A204.1 (cell line): ENCODE data around the gene PTPRN2.
"Not testable (repeated sequence)": the region's sequence is repeated elsewhere in the genome, so short reads cannot be mapped to it uniquely, and the experiment has no call there.

ENCODE experiments used
- FAIRE-seq: peaks from 2 replicates; lab custom pipeline; 2012; peaks lifted over from hg19 to GRCh38; lab: Jason Lieb, UNC

The PTPRN2 gene

DNA sequence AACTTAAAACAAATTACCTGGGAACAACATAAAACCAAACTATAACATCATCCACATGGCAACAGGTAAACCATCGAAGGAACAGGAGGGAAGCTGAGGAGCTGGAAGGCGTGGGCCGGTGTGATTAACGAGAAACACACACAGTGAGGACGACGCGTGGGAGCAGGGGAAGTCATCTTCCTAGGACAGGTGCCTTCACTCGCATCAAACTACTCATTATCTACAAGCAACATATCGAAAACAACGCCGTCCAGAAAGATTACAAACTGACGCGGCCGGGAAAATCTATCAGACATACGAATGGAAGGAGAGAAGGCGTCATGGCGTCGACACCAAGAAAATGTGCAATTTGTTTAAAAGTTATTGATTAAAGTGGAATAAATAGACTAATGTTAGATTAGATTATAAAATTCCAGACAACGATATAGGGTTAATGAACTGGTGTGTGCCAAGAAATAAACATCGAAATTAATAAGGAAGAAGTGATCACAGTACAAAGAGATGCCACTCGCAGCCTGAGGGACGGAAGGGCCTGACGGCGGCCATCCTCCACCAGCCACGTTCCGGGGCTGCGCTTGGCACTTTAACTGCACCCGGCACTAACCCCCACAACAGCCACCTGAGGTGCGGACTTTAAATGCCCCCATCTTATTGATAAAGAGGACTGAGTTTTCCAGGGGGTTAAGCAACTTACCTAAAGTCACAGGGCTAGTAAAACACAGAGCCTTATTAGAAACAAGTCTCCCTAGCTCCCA lies 669.1 kb downstream of the PTPRN2 start:
- no peak for FAIRE-seq

DNA sequence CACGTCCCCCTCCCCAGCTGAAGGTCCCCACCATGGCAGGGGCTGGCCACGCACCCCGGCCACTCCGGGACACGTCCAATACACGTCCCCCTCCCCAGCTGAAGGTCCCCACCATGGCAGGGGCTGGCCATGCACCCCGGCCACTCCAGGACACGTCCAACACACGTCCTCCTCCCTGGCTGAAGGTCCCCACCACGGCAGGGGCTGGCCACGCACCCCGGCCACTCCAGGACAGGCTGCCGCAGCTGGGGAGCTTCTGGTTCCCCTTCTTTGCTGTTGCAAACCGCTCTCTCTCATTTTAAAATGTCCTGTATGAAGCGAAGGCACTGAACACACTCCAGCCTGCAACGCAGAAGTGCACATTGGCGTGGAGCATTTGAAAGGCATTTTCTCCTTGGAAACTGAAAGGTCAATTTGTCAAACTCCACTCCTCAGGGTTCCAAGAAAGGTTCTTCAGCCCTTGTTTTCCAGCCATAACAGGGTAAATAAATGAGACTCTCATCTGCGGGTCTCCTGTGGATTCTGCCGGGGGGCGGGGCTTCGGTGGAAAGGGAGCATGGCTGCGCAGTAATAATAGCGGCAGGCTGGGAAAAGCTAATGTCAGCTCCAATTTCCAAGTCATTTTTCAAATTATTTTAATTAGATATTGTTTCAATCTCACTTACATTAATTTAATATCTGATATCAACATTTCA lies 670.5 kb downstream of the PTPRN2 start:
- FAIRE-seq, result no peak

DNA sequence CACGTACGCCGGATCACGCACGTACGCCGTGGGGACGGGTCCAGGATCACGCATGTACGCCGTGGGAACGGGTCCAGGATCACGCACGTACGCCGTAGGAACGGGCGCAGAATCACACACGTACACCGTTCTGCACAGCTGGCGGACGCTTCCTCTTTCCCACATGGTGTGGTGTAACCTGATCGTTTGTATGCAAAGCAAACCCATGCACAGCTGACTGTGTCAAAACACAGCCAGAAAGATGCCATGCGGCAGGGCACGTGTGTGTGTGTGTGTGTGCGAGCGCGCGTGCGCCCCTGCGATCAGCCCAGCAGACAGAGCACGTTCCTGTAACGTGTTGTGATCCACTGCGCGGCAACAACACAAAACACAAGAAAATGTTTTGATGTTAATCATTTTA lies 677.2 kb downstream of the PTPRN2 start:
- no peak for FAIRE-seq

DNA sequence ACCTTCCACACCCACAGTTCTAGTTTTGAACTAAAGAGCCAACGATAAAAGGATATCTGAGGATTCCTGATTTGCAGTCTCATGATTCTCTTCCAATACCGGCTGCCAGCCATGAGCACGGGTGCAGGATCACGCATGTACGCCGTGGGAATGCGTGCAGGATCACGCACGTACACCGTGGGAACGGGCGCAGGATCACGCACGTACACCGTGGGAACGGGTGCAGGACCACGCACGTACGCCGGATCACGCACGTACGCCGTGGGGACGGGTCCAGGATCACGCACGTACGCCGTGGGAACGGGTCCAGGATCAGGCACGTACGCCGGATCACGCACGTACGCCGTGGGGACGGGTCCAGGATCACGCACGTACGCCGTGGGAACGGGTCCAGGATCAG lies 677.6 kb downstream of the PTPRN2 start:
- FAIRE-seq, result not testable (repeated sequence)

DNA sequence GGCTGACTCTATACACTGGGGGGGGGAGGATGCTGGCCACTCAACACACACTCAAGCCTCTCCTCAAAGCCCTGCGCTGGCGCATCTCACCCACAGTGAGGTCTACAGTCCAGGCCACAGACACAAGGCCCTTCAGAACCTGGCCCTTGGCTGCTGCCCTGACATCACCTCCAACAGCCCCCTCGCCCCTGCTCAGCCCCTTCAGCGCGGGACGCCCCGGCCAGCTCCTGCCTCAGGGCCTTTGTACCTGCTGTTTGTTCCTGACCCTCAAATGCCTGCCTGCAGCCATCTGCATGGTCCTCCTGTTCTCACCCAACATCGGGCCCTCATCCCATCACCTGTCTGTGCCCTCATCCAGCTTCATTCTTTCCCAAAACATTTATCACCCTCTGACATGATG lies 678.3 kb downstream of the PTPRN2 start:
- FAIRE-seq, result no peak

DNA sequence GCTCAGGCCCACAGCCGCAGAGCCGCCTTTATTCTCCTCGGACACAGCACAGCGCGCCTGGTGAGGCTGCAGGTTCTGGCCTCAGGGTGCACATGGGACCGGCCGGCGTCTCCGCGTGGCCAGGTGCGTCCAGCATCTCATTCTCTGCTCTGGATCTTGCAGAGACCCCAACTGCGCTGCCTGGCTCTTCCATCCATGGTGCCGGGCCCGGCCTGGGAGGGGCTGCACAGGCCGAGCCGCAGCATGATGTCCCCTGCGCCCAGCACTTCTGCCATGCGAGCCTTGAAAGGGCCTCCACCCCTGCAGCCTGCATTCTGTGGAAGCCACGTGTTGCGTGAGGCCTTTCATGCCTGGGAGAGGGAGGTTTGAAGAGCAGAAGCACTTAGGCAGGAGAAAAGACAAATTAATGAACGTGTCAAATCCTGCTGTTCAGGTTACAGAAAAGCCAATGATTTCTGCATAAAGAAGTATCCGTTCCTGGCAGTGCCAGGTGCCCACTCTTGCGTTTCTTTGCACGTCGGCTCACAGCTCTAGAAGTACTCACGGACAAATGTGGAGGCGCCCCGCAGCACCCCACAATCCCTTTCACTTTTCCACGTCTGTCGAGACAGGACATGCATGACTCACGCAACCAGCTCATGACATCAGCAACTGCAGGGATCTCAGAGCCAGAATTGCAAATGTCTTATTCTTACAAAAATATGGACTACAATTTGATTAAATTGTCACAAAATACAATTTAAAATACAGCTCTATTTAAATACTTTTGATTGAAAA lies 679.4 kb downstream of the PTPRN2 start:
- no peak for FAIRE-seq

DNA sequence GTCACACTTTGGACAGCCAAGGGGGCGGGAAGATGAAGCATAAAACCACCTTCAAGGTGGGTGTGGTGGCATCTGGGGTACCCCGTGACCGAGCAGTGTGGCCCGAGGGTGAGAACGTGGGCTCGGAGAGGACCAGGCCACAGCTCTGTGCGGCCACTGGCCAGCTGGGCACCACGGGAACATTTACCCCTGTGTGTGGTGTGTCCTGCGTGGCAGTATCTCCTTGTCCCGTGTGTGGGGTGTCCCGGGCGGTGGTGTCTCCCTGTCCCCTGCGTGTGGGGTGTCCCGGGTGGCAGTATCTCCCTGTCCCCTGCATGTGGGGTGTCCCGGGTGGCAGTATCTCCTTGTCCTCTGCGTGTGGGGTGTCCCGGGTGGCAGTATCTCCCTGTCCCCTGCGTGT lies 680.5 kb downstream of the PTPRN2 start:
- FAIRE-seq, result no peak

DNA sequence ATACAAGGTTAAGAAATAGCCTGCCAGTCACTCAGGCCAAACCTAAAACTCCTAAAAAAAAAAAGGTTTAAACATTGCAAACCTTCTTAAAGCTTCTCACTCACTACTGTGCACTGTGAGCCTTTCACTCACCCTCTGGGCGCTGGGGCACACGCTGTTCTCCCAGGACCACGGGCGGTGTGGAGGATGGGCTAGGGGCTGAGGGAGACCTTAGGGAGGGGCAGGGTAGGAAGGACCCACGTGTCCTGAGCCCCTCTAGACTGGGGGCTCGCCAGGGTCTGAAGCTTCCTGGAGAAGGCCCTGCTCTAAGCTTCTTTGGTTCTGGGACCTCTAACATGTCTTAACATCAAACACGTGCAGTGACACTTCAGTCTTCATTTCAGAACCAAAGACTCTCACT lies 681.0 kb downstream of the PTPRN2 start:
- no peak for FAIRE-seq

DNA sequence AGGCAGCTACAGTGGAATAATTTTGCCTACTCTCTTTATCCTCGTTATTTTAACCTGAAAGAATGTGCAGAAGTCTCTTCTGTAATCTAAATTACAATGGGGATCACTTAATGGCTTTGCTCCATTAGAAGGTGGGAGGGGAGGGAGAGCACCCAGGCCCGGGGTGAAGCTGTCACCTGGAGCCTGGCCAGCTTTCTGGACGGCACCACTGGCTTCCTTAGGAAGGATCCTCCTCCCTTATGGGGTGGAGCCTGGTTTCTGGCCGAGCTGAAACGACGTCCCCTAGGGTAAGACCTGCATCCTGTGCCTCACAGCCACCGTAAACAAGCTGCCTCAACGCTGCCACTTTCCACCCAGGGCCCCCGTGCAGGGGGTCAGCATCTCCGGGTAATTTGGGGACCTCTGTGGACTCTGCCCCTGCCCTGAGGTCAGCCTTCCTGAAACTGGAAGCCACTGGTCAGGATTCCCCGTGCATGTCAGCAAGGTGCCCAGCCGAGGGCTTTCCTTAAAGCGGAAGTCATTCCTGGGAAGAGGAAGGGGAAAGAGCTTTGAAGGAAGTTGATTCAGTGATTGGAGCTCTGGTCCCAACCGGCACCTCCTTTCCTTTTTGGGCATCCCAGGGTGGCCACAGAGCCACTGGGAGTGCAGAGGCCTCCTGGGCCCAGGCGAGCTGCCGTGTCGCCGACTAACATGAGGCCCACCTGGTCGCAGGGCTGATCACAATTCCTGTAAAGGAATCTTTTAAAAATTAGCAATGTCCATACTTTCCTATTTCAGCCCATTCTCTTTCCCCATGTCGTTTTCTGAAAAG lies 681.8 kb downstream of the PTPRN2 start:
- FAIRE-seq, result no peak

DNA sequence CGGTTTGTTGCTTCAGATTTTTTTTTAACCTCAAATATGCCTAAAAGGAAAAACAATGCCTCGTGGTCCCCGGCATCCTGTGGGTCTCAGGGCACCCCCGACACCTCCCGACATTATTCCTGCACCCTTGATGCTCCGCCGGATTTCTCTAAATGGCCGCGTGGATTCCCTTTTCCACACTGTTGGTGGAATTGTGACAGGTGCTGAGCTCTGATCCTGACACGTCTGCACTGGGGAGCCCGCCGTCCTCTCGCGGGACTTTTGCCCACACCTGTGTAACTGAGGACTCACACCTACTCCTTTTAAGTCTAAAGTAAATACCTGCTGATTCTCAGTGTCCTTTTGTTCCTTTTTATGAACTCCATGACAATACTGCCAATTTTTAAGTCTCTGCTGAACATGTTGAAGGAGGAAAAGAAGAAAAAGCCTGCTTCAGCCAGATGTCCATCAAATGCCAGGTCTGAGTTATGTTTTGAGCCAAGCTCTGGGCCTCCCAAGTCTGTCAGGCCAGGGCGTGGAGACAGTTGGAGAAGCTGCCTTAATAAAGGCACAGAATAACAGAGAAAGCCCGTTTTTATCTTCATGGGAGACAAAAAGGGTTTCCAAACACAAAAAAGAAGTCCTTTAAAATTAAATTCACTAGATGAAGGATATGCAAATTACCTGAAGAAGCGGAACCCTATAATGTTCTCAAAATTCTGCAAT lies 682.6 kb downstream of the PTPRN2 start:
- no peak for FAIRE-seq

DNA sequence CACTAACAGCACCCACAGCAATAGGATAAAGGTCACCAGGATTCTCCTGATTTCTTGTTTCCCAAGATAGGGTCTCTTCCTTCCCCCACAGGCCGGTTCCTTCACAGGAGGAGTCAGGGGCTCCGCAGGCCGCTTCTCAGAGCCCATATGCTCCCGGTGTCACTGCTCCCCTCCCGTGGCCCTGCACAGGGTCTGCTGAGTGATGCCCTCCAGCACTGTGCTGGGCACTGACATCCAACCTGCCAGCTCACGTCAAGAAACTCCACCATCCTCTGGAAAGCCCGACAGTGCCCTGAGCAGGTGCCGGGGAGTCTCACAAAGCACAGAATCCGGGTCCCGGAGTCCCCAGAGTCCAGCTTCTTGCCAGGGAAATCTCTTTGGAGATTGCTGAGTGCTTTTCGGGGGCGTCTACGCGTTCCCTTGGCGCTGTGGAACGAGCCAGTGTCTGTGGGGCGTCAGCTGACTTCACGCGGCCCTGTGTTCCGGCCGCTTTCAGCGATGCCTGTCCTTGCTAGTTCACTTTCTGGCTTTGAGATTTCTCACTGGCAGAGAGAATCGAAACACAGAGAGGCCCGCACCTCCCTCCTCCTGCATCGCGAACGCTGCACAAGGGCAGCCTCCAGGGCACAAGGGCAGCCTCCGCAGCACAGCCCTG lies 683.3 kb downstream of the PTPRN2 start:
- FAIRE-seq, result no peak

DNA sequence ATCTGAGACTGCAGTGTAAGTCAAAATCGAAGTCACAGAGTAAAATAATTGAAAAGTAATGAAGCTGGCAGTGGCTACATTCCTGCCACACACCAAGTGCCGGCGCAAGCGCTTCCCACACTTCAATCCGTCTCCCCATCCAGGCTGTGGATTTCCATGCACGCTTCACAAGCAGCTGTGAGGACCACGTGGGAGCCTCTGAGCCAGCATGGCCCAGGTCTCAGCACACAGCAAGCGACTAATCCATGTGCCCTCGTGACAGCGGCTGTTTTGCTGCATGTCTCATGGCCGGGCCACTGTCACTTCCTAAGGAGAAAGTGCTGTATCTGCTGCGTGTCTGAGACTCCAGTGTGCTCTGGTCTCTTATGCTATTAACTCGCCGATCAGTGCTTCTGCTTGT lies 683.9 kb downstream of the PTPRN2 start:
- FAIRE-seq, result no peak

DNA sequence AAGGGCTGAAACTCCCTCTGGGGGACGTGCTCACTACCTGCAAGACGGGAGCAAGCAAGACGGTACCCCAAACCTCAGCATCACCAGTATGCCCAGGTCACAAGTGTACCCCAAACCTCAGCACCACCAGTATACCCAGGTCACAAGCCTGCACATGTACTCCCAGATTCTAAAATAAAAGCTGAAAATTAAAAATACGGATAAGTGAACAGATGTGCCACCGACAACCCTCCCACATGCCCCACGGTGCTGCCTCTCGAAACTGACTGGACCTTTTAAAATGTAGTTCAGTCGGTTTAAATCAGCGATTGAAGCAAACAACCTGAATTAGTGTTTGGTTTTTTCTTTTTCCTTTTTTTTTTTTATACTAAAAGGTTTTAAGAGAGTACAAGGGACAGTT lies 684.3 kb downstream of the PTPRN2 start:
- FAIRE-seq, result no peak

DNA sequence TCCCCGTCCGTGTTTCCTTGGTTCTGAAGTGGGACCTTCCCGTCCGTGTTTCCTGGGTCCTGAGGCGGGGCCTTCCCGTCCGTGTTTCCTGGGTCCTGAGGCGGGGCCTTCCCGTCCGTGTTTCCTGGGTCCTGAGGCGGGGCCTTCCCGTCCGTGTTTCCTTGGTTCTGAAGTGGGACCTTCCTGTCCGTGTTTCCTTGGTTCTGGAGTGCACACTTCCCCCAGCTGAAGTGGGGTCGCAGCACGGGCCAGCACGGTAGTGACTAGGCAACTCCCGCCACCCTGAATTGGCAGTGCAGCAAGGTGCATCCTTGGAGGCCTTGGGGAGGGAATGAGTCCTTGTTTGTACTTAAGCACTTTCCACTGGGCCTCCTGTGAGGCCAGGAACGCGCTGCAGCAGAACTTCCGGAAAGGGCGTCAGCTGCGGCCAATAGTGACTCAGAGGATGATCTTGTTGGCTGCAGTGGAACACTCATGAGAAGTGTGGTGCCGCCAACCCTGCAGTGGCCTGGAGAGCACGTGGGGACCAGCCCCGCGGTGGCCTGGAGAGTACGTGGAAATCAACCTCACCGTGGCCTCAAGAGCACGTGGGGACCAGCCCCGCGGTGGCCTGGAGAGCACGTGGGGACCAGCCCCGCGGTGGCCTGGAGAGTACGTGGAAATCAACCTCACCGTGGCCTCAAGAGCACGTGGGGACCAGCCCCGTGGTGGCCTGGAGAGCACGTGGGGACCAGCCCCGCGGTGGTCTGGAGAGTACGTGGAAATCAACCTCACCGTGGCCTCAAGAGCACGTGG lies 685.6 kb downstream of the PTPRN2 start:
- not testable (repeated sequence) for FAIRE-seq

DNA sequence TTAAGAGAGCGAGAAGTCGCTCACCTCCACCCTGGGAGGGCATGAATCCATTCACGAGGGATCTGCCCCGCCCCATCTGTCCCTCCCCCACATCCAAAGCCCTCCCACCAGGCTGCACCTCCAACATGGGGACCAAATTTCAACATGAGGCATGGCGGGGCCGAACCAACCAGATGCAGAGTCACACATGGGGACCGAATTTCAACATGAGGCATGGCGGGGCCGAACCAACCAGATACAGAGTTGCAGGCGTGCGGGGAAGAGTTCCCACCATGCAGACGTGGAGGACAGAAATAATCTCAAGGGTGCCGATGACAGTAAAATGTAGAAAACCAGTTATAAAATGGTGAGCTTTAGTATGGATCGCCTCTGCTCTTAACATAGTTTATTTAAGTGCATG lies 686.5 kb downstream of the PTPRN2 start:
- no peak for FAIRE-seq

DNA sequence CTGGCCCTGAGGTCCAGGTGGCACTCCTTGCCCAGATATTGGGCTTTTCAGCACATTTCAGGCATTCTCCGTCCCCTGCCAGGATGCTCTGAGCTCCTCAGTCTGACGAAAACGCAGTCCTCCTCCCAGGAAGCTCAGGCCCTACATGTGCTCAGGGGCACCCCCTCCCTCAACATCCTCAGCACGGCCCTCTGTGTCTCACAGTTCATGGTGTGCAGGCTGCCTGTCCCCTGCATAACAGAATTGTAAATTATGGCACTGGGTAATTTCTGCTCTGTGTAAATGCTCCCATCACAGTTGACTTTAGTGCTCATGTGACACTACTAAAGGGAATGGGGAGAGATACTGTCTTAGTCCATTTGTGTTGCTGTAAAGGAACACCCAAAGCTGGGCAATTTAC lies 687.1 kb downstream of the PTPRN2 start:
- no peak for FAIRE-seq

DNA sequence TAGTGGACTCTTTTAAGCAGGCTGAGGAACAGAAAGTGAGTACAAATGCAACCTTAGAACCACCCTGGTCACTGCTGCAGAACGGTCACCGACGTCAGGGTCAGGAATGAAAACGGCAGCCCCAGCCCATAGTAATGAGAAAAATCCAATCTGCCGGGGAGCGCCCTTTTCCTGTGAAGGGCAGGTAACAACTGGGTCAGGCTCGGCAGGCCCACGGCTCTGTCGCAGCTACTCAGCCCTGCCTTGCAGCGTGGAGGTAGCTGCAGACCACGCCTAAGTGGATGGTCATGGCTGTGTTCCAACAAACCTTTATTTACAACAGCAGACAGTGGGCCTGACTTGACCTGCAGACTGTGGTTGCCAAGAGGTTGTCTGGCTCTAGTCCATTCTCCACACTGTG lies 687.6 kb downstream of the PTPRN2 start:
- FAIRE-seq, result no peak

DNA sequence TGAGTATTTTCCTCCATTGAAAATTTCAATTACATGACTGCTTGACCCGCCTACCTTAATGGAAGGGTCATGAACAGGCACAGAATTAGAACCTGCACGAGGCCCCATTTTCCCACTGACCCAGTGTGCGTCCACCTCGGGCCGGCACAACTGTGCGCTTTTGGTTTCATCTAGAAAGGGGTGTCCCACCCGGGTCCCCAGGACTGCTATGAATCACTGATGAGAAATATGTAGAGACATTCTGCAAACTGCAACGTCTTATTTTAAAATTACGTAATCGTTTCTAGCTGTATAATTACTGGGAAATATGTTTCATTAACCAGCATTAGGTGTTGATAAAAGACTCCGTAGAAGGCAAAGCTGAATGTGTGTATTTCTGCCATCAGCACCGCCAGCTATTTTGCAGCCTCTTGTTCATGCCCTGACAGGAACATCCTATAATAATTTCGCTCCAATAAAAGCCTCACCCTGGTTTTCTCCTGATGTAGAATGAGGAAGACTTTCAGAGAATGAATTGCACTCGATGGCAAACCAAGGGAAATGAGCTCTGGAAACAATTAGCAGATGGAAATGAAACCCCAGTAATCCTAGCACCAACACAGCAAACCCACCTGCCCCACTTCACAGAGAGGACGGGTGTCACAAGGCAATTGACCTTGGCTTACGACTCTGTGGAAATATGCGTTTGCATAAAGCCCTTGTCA lies 688.7 kb downstream of the PTPRN2 start:
- no peak for FAIRE-seq

DNA sequence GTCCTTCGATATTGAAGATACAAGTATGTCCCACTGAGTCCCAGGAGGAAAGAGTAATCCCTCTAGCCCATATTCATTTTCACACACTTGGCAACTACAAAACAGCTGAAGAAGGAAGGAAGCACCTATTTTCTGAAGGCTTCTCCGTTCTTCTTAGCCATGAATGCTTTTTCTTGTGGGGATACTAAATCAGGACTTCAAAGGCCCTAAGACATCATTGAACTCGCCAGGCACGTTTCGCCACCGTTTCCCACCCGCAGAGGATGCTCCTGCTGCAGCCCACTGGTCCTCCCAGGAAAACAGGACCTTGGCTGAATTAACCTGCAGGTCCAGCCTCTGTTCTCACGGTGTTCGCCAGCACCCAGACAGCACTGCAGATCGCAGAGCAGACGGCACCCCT lies 689.4 kb downstream of the PTPRN2 start:
- no peak for FAIRE-seq

DNA sequence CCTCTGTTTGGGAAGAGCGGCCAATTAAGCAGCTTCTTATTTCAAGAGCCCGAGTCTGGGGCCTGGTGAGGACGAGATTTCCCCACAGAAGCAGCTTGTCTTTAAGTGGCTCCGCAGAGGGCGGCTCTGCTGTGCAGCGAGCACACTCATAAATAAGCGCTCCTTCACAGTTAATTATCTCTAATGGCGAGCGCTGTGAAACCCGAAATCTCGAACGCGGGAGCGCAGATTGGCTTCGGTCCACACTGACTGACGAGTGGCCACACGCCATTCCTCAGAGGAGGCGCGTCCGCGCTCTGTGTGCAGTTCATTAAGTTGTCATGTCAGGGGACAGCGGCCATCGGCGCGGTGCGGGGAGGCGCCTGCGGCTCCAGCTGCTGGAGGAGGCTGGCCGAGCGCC lies 689.9 kb downstream of the PTPRN2 start:
- no peak for FAIRE-seq
